ENCODE measurements around the gene CREB3L2.

The CREB3L2 gene

DNA sequence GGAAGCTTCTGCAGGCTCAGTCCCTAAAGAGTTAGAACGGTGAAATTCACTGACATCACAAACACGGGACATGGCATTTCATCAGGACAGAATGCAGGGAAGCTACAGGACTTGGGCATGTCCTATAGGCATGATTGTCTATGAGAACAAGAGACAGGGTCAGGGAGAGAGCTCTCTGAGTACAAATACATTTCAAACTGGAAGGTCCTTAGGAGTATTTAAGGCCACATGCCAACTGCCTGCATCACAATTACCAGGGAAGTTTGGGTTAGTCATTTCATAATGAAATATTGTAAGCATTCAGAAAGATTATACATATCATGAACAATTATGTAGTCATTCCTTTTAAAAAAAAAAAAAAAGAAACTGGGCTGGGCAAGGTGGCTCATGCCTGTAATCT, 71.3 kb downstream of the CREB3L2 start (continued):
- TF ChIP-seq ZNF48 (tag by site-specific recombination; IDR thresholded peaks at IDR 0.05) = no peak
- TF ChIP-seq AEBP2 (tag by site-specific recombination; IDR thresholded peaks at IDR 0.05; ENCODE audit: borderline replicate concordance) = no peak

DNA sequence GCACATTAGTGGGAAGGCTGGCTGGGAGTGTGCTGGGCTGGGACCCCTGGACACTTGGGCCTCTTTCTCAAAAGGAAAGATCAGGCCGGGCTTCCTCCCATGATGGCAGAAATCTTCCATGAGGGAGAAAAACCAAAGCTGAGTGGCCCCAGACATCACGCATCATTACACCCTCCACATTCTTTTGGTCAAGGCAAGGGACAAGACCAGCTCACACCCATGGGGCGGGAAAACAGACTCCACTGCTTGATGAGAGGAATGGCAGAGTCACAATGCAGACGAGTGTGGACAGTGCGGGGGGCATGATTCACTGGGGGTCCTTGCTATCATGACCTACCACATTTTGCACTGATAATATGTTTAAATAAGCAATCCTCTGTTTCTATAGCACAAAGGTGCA, 73.3 kb downstream of the CREB3L2 start:
- CTCF ChIA-PET = no interaction called here
- Histone ChIP-seq H3K4me1 (ENCODE audit: control insufficient read depth, insufficient read depth, low read length) (peaks cover under 1% of the 10 kb centered on the region; the same call in 1 of the 2 replicates), H3K36me3 (ENCODE audit: control insufficient read depth in 2 of 2, insufficient read depth in 1 of 2, low read length in 2 of 2) (peaks cover 0 to 34% of the 10 kb centered on the region in 2 experiments; a peak in 1 of 3 replicates), H3K9me3 (ENCODE audit: control insufficient read depth, insufficient read depth, low read depth, low read length) (no peaks in the 10 kb centered on the region), H3K27ac (ENCODE audit: extremely low read depth, low read depth, low read length) (no peak overlapping the region), H3K4me3 (ENCODE audit: low read depth, low read length) (no peak overlapping the region)
- TF ChIP-seq ZNF843 (tag by site-specific recombination; IDR thresholded peaks at IDR 0.05) (no peak), ZNF146 (tag by site-specific recombination; IDR thresholded peaks at IDR 0.05) (no peak), ZFP37 (tag by site-specific recombination; IDR thresholded peaks at IDR 0.05) (no peak), ZNF677 (tag by site-specific recombination; IDR thresholded peaks at IDR 0.05) (no peak), ZNF548 (tag by site-specific recombination; IDR thresholded peaks at IDR 0.05) (no peak), GLIS1 (tag by site-specific recombination; IDR thresholded peaks at IDR 0.05) (no peak), ZNF266 (tag by site-specific recombination; IDR thresholded peaks at IDR 0.05; ENCODE audit: low read depth) (no peak), ZNF670 (tag by site-specific recombination; IDR thresholded peaks at IDR 0.05; ENCODE audit: low read depth) (no peak), ZNF561 (tag by site-specific recombination; IDR thresholded peaks at IDR 0.05; ENCODE audit: borderline replicate concordance) (no peak), ZBTB7A (tag by site-specific recombination; IDR thresholded peaks at IDR 0.05; ENCODE audit: low read depth) (no peak), ZIC2 (tag by site-specific recombination; IDR thresholded peaks at IDR 0.05) (no peak)
- TF ChIP-seq, protein P1, sequence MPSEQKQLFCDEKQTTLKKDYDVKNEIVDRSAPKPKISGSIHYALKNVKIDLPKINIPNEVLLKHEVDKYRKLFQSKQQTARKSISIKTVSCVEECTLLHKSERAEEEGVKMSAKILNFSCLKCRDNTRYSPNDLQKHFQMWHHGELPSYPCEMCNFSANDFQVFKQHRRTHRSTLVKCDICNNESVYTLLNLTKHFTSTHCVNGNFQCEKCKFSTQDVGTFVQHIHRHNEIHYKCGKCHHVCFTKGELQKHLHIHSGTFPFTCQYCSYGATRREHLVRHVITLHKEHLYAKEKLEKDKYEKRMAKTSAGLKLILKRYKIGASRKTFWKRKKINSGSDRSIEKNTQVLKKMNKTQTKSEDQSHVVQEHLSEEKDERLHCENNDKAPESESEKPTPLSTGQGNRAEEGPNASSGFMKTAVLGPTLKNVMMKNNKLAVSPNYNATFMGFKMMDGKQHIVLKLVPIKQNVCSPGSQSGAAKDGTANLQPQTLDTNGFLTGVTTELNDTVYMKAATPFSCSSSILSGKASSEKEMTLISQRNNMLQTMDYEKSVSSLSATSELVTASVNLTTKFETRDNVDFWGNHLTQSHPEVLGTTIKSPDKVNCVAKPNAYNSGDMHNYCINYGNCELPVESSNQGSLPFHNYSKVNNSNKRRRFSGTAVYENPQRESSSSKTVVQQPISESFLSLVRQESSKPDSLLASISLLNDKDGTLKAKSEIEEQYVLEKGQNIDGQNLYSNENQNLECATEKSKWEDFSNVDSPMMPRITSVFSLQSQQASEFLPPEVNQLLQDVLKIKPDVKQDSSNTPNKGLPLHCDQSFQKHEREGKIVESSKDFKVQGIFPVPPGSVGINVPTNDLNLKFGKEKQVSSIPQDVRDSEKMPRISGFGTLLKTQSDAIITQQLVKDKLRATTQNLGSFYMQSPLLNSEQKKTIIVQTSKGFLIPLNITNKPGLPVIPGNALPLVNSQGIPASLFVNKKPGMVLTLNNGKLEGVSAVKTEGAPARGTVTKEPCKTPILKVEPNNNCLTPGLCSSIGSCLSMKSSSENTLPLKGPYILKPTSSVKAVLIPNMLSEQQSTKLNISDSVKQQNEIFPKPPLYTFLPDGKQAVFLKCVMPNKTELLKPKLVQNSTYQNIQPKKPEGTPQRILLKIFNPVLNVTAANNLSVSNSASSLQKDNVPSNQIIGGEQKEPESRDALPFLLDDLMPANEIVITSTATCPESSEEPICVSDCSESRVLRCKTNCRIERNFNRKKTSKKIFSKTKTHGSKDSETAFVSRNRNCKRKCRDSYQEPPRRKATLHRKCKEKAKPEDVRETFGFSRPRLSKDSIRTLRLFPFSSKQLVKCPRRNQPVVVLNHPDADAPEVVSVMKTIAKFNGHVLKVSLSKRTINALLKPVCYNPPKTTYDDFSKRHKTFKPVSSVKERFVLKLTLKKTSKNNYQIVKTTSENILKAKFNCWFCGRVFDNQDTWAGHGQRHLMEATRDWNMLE (tag by site-specific recombination; conservative IDR thresholded peaks at IDR 0.05; ENCODE audit: low read depth) = no peak
- TF ChIP-seq, protein P2, sequence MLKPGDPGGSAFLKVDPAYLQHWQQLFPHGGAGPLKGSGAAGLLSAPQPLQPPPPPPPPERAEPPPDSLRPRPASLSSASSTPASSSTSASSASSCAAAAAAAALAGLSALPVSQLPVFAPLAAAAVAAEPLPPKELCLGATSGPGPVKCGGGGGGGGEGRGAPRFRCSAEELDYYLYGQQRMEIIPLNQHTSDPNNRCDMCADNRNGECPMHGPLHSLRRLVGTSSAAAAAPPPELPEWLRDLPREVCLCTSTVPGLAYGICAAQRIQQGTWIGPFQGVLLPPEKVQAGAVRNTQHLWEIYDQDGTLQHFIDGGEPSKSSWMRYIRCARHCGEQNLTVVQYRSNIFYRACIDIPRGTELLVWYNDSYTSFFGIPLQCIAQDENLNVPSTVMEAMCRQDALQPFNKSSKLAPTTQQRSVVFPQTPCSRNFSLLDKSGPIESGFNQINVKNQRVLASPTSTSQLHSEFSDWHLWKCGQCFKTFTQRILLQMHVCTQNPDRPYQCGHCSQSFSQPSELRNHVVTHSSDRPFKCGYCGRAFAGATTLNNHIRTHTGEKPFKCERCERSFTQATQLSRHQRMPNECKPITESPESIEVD (tag by site-specific recombination; IDR thresholded peaks at IDR 0.05) = no peak
- TF ChIP-seq, protein P3, sequence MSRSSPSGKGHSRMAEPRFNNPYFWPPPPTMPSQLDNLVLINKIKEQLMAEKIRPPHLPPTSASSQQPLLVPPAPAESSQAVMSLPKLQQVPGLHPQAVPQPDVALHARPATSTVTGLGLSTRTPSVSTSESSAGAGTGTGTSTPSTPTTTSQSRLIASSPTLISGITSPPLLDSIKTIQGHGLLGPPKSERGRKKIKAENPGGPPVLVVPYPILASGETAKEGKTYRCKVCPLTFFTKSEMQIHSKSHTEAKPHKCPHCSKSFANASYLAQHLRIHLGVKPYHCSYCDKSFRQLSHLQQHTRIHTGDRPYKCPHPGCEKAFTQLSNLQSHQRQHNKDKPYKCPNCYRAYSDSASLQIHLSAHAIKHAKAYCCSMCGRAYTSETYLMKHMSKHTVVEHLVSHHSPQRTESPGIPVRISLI (tag by site-specific recombination; IDR thresholded peaks at IDR 0.05) = no peak
- TF ChIP-seq, protein P4, sequence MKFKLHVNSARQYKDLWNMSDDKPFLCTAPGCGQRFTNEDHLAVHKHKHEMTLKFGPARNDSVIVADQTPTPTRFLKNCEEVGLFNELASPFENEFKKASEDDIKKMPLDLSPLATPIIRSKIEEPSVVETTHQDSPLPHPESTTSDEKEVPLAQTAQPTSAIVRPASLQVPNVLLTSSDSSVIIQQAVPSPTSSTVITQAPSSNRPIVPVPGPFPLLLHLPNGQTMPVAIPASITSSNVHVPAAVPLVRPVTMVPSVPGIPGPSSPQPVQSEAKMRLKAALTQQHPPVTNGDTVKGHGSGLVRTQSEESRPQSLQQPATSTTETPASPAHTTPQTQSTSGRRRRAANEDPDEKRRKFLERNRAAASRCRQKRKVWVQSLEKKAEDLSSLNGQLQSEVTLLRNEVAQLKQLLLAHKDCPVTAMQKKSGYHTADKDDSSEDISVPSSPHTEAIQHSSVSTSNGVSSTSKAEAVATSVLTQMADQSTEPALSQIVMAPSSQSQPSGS (tag by site-specific recombination; IDR thresholded peaks at IDR 0.05; ENCODE audit: low read depth) = no peak
- POLR2A ChIA-PET = no interaction called here
